Measurements from ENCODE around the gene CFAP77. TPM values are rescaled to one million over a fixed set of nuclear protein-coding genes. Genes with fewer than 3 reads are reported as not detected.

CFAP77 gene
- total and polyA plus RNA-seq, 2 of the 4 experiments (the other 2 are of a cell fraction): not detected

DNA sequence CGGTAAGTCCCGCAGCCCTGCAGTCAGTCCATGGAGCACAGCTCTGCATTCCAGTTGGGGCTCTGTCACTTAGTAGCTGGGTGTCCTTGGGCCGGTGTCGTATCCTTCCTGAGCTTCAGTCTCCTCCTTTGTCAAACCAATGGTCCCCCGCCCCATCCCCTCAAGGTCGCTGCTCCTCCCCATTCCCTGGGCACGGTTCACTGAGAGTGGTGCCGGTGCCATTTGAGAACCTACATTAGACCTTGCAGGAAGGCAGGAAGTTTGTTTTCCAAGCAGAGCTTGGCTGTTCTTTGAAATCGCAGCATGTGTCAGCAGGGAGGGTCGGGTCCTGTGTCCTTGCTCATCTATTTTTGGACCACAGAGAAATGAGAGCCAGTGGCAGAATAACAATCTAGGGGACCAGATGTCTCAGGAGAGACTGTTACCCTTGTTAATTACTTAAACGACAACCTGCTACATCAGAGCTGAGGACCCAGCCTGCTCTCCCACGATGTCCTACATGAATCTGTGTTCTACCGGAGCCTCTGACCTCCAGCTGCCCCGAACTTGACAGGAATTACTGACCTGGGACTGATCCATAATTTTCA, 150.7 kb downstream of the CFAP77 start:
- Histone ChIP-seq H2AK5ac (ENCODE audit: low read depth, low read length) (no peak overlapping the region), H2BK120ac (ENCODE audit: low read depth, low read length) (no peak overlapping the region), H3K4me1 (ENCODE audit: control insufficient read depth, insufficient read depth, low read length) (no peaks in the 10 kb centered on the region), H2AK9ac (replicated peaks; ENCODE audit: low read depth, low read length, poor library complexity) (no peak overlapping the region), H4K20me1 (ENCODE audit: insufficient read depth, low read length) (no peaks in the 10 kb centered on the region), H3K36me3 (ENCODE audit: control insufficient read depth, insufficient read depth, low read length) (no peaks in the 10 kb centered on the region), H3K27me3 (ENCODE audit: control insufficient read depth, insufficient read depth, low read length) (peaks cover 48% of the 10 kb centered on the region), H3K79me1 (ENCODE audit: low read depth in 1 of 2, low read length in 2 of 2) (no peaks in the 10 kb centered on the region), H2BK20ac (ENCODE audit: low read depth, low read length) (no peak overlapping the region), H3K14ac (replicated peaks; ENCODE audit: low read depth, low read length) (no peak overlapping the region), H3K9me3 (ENCODE audit: control insufficient read depth, insufficient read depth, low read length) (no peaks in the 10 kb centered on the region), H3K18ac (ENCODE audit: low read depth, low read length) (no peak overlapping the region), H3K56ac (ENCODE audit: extremely low read depth, insufficient read depth, low read length) (no peak overlapping the region), H2BK15ac (ENCODE audit: low read depth, low read length) (no peak overlapping the region), H2AFZ (replicated peaks; ENCODE audit: low read length, poor library complexity) (no peak overlapping the region), H3K4me3 (ENCODE audit: insufficient read depth, low read depth, low read length) (no peak overlapping the region), H4K5ac (ENCODE audit: low read depth, low read length) (no peak overlapping the region), H3K27ac (ENCODE audit: insufficient read depth, low read length) (no peak overlapping the region), H3K9me1 (ENCODE audit: insufficient read depth, low read length) (no peaks in the 10 kb centered on the region), H2BK5ac (ENCODE audit: low read depth, low read length, poor library complexity, severe bottlenecking) (no peak overlapping the region), H3K4ac (ENCODE audit: low read depth, low read length) (no peak overlapping the region), H4K91ac (ENCODE audit: insufficient read depth, low read depth, low read length) (no peak overlapping the region), H4K8ac (ENCODE audit: low read depth in 2 of 2, low read length in 2 of 2) (no peak overlapping the region), H3K9ac (ENCODE audit: low read depth, low read length) (no peak overlapping the region), H3K23ac (ENCODE audit: low read depth, low read length) (no peak overlapping the region), H3K4me2 (ENCODE audit: low read depth, low read length) (no peak overlapping the region)
- 46% methylated on average over 5 of the region's 14 CpGs; no CpG with 5 or more reads in 1 of the 2 experiments for WGBS, 2 experiments (ENCODE audit: extremely low coverage in 2 of 2, insufficient read length in 1 of 2)
- ChIA-PET POLR2A (ENCODE audit: unreplicated experiment) (no interaction called here), CTCF (no interaction called here)
- dilution Hi-C loops (cut with HindIII; ENCODE audit: low sequenced_read_pairs, unreplicated experiment) (no loop called here), intact Hi-C loops (cut with micrococcal nuclease) (no loop called here), in situ Hi-C loops (cut with MboI; ENCODE audit: low sequenced_read_pairs) (no loop called here)
- DNase-seq (no peak), ATAC-seq (ENCODE audit: low read depth) (no peak)
- TF ChIP-seq, protein P1, sequence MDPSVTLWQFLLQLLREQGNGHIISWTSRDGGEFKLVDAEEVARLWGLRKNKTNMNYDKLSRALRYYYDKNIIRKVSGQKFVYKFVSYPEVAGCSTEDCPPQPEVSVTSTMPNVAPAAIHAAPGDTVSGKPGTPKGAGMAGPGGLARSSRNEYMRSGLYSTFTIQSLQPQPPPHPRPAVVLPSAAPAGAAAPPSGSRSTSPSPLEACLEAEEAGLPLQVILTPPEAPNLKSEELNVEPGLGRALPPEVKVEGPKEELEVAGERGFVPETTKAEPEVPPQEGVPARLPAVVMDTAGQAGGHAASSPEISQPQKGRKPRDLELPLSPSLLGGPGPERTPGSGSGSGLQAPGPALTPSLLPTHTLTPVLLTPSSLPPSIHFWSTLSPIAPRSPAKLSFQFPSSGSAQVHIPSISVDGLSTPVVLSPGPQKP (IDR thresholded peaks at IDR 0.05; ENCODE audit: borderline replicate concordance, low read depth, low read length): no peak
- TF ChIP-seq POLR2A (IDR thresholded peaks at IDR 0.05; ENCODE audit: low read depth, low read length) (no peak), MAFK (IDR thresholded peaks at IDR 0.05; ENCODE audit: low read depth, low read length) (no peak), RFX5 (IDR thresholded peaks at IDR 0.05; ENCODE audit: low read depth, low read length) (no peak), CEBPB (IDR thresholded peaks at IDR 0.05; ENCODE audit: low read depth, low read length) (no peak), RAD21 (IDR thresholded peaks at IDR 0.05; ENCODE audit: low read length) (no peak), RCOR1 (IDR thresholded peaks at IDR 0.05; ENCODE audit: insufficient replicate concordance, low read length) (no peak), BHLHE40 (IDR thresholded peaks at IDR 0.05; ENCODE audit: low read depth, low read length) (no peak), SMC3 (IDR thresholded peaks at IDR 0.05; ENCODE audit: low read depth, low read length) (no peak)
- no TSS peak for BruUV-seq (replicated peaks)
